OCI-LY1 (cell line): ENCODE measurements around the gene ZMIZ1.

Source experiments
- H2AFZ ChIP-seq: fragments of 200-600 bp; sonication (generic), shearing (Covaris generic); 2 replicates; pipeline ENCODE4 v1.6.0; 2014; ENCODE audit warnings: antibody characterized with exemption, mild to moderate bottlenecking, low read length
- H3F3A ChIP-seq: fragments of 200-600 bp; sonication (generic), shearing (Covaris generic); 2 replicates; pipeline ENCODE4 v1.6.0; 2014; ENCODE audit warnings: mild to moderate bottlenecking, antibody characterized with exemption, low read length, moderate library complexity; ENCODE audit not compliant: insufficient read depth
- H3K27ac ChIP-seq: fragments of 200-600 bp; sonication (generic); 2 replicates; pipeline ENCODE4 v1.5.1; 2014; ENCODE audit warnings: low read length, mixed run types, mild to moderate bottlenecking, low read depth; ENCODE audit not compliant: poor library complexity, severe bottlenecking
- H3K27me3 ChIP-seq: fragments of 200-600 bp; sonication (generic); 2 replicates; pipeline ENCODE4 v1.6.0; 2014; ENCODE audit warnings: antibody characterized with exemption, mild to moderate bottlenecking, low read length, moderate library complexity; ENCODE audit not compliant: insufficient read depth
- H3K36me3 ChIP-seq: fragments of 200-600 bp; sonication (generic); 2 replicates; pipeline ENCODE4 v1.6.1; 2014; ENCODE audit warnings: mild to moderate bottlenecking, antibody characterized with exemption, low read length, moderate library complexity, mixed read lengths; ENCODE audit not compliant: insufficient read depth
- H3K4me1 ChIP-seq: fragments of 200-600 bp; sonication (generic); 2 replicates; pipeline ENCODE4 v1.5.1; 2014; ENCODE audit warnings: mild to moderate bottlenecking, low read length, moderate library complexity; ENCODE audit not compliant: insufficient read depth, severe bottlenecking
- H3K4me2 ChIP-seq: fragments of 200-600 bp; sonication (generic), shearing (Covaris generic); 2 replicates; pipeline ENCODE4 v1.6.1; 2014; ENCODE audit warnings: low read length
- H3K4me3 ChIP-seq: fragments of 200-600 bp; sonication (generic); 2 replicates; pipeline ENCODE4 v1.5.1; 2014; ENCODE audit warnings: low read length, low read depth, mild to moderate bottlenecking, mixed read lengths; ENCODE audit not compliant: poor library complexity, severe bottlenecking
- H3K79me2 ChIP-seq: fragments of 200-600 bp; shearing (Covaris generic); 2 replicates; pipeline ENCODE4 v1.6.1; 2016; ENCODE audit warnings: mixed run types, low read length, mixed read lengths; ENCODE audit not compliant: insufficient read depth
- H3K9ac ChIP-seq: fragments of 200-600 bp; sonication (generic), shearing (Covaris generic); 2 replicates; pipeline ENCODE4 v1.6.1; 2014; ENCODE audit warnings: mild to moderate bottlenecking, low read length, mixed read lengths
- H3K9me2 ChIP-seq: fragments of 200-600 bp; sonication (generic), shearing (Covaris generic); 2 replicates; pipeline ENCODE4 v1.6.1; 2014; ENCODE audit warnings: low read depth, mild to moderate bottlenecking, low read length, mixed read lengths
- H3K9me3 ChIP-seq: fragments of 200-600 bp; shearing (Covaris generic); 2 replicates; pipeline ENCODE4 v1.6.1; 2014; ENCODE audit warnings: low read length, mixed read lengths
- H4K20me1 ChIP-seq: fragments of 200-600 bp; sonication (generic), shearing (Covaris generic); 2 replicates; pipeline ENCODE4 v1.6.0; 2016; ENCODE audit warnings: mild to moderate bottlenecking, low read length; ENCODE audit not compliant: insufficient read depth
- EZH2 ChIP-seq: fragments of 200-600 bp; sonication (generic), shearing (Covaris generic); IDR thresholded peaks from 2 replicates; pipeline ENCODE4 v1.8.0; 2017; ENCODE audit warnings: borderline replicate concordance, mixed run types, mild to moderate bottlenecking, antibody characterized with exemption, low read length, moderate library complexity, mixed read lengths
- TF ChIP-seq, protein P1 (sequence below): fragments of 200-600 bp; sonication (generic), shearing (Covaris generic); IDR thresholded peaks from 2 replicates; pipeline ENCODE4 v1.5.1; 2017; ENCODE audit warnings: mild to moderate bottlenecking, antibody characterized with exemption, low read length, moderate library complexity, mixed read lengths

Gene ZMIZ1

DNA sequence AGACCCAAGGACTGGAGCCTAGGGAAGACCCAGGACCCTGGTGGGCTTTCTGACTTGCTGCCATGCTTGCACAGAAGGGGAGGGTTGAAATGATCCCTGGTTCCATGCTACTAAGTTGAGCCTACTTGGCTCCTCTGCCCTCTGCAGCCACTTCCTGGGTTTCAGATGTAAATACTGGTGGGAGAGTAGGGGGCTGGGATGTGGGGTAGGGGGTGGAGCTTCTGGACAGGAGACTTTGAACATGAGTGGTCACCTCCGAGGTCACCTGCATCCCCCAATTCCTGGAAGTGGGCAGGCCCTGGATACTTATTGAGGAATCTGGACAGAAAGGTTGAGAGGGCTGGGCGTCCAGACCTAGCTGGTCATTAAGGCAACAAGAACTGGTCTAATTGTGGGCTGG is 2.9 kb upstream of the ZMIZ1 start:
- no peak overlapping the region for H2AFZ ChIP-seq
- no peak overlapping the region for H3K9ac ChIP-seq
- no peaks in the 10 kb centered on the region for H4K20me1 ChIP-seq
- H3K4me2 ChIP-seq: no peak overlapping the region
- H3K4me1 ChIP-seq: peaks cover 22% of the 10 kb centered on the region
- H3F3A ChIP-seq: no peaks in the 10 kb centered on the region
- 0 out of 2 replicates have a peak, but pooled peaks cover 6% of the 10 kb centered on the region for H3K27me3 ChIP-seq
- H3K27ac ChIP-seq: no peak overlapping the region
- H3K79me2 ChIP-seq: no peaks in the 10 kb centered on the region
- H3K9me3 ChIP-seq: no peaks in the 10 kb centered on the region
- no peaks in the 10 kb centered on the region for H3K9me2 ChIP-seq
- H3K36me3 ChIP-seq: no peaks in the 10 kb centered on the region
- no peak for TF ChIP-seq EZH2
- TF ChIP-seq, protein P1, sequence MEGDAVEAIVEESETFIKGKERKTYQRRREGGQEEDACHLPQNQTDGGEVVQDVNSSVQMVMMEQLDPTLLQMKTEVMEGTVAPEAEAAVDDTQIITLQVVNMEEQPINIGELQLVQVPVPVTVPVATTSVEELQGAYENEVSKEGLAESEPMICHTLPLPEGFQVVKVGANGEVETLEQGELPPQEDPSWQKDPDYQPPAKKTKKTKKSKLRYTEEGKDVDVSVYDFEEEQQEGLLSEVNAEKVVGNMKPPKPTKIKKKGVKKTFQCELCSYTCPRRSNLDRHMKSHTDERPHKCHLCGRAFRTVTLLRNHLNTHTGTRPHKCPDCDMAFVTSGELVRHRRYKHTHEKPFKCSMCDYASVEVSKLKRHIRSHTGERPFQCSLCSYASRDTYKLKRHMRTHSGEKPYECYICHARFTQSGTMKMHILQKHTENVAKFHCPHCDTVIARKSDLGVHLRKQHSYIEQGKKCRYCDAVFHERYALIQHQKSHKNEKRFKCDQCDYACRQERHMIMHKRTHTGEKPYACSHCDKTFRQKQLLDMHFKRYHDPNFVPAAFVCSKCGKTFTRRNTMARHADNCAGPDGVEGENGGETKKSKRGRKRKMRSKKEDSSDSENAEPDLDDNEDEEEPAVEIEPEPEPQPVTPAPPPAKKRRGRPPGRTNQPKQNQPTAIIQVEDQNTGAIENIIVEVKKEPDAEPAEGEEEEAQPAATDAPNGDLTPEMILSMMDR: no peak
- no peak overlapping the region for H3K4me3 ChIP-seq

DNA sequence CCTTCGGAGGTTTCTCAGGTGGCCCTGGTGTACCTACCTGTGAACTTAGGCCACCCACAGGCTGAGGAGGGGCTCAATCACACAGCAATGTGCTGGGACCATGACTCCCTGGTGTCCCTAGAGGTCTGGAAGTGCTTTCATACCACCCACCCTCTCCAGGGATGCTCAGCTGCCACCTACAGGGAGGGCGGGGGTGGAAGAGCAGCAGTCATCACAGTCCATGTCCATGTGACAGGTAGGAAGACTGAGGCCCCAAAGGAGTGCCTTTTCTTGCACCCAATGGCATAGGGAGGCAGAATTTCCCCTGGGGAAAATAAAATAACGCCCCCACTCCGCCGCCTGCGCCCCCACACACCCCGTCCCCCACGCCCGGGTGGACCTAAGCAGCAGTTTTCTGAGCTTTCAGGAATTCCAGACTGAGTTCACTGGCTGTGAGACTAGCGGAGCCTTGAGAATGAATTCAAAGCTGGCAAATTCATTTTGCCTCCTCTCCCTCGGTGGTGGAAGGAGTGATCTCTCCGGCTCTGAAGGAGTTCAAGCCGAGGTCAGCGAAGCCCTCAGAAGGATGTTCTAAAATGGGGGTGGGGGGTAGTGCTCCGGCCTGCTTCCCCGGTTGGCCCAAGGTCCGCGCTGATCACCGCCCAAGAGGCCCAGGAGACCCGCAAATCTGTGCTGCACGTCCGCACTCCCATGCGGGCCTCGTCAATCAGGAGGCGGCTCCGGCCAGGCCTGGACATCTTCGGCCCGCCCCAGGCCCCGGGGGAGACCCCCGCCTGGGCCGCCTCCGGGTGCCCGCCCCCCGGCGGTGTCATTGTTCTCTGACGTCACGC is 2.1 kb upstream of the ZMIZ1 start:
- Histone ChIP-seq H3K4me3 (peak overlapping the region; percentile 54), H3K27me3 (0 out of 2 replicates have a peak, but pooled peaks cover 6% of the 10 kb centered on the region), H3F3A (no peaks in the 10 kb centered on the region), H3K9me2 (no peaks in the 10 kb centered on the region), H3K27ac (no peak overlapping the region), H3K4me2 (peak overlapping the region; percentile 66), H2AFZ (no peak overlapping the region), H4K20me1 (no peaks in the 10 kb centered on the region), H3K9me3 (no peaks in the 10 kb centered on the region), H3K4me1 (peaks cover 22% of the 10 kb centered on the region), H3K79me2 (no peaks in the 10 kb centered on the region), H3K9ac (no peak overlapping the region), H3K36me3 (no peaks in the 10 kb centered on the region)
- no peak for TF ChIP-seq EZH2
- TF ChIP-seq, protein P1: no peak

DNA sequence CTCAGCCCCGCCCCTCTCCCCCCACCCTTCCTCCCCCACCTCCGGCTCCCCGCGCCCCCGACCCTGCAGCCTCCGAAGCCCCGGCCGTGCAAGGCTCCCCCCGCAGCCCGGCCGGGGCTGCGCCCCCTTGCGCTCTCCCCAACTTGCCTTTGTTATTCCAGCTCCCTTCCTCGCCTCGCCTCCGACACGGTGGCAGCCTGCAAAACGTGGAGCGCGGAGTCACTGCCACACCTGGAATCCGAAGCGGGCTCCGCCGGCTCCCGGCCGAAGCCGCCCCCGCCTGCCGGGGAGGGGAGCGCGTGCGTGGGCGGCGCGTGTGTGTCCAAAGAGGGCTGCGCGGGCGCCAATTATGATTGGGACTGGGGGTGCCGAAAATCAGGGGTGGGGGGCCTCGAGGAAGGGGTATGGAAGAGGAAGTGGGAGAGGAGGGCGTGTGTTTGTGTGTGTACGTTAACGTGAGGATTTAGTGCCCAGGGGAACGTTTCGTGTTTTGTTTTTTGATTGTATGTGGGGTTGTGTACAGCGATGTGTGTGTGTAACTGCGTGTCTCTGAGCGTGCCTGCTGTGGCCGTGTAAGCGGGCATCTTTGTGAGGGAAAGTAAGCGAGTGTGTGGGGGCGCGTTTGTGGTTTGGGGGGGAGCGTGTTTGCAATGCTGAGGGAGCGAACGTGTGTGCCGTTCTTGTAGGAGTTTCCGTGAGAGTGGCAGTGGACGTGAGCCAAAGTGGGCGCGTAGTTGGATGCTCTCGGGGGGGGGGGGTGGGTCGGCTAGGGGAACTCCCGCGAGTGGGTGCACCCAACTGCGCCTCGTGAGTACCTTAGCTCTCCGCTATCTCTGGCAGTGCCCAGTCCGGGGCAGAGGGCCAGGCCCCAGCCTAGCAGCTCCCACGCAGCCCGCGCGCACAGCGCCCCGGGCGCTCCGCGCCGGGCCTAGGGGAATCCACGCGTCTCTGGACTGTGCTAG is 1.2 kb upstream of the ZMIZ1 start:
- Histone ChIP-seq H2AFZ (no peak overlapping the region), H3K79me2 (no peaks in the 10 kb centered on the region), H3K27ac (no peak overlapping the region), H3K4me1 (peaks cover 22% of the 10 kb centered on the region), H3K9ac (peak overlapping the region; percentile 3; the same call in 1 of the 2 replicates), H3K4me3 (peak overlapping the region; percentile 54), H3K27me3 (0 out of 2 replicates have a peak, but pooled peaks cover 6% of the 10 kb centered on the region), H3K36me3 (no peaks in the 10 kb centered on the region), H3K4me2 (peak overlapping the region; percentile 66), H3K9me3 (no peaks in the 10 kb centered on the region), H3K9me2 (no peaks in the 10 kb centered on the region), H4K20me1 (no peaks in the 10 kb centered on the region), H3F3A (no peaks in the 10 kb centered on the region)
- no peak for TF ChIP-seq EZH2
